Erythroblast (primary cell): ENCODE results near the gene TGM4.

ENCODE experiments used
- GATA1 ChIP-seq: IDR thresholded peaks from 2 replicates; pipeline ENCODE4 v1.6.1; 2011; ENCODE audit warnings: low read depth, mild to moderate bottlenecking, control low read depth, low read length, moderate library complexity
- POLR2A ChIP-seq: IDR thresholded peaks from 2 replicates; pipeline ENCODE4 v1.6.1; 2011; ENCODE audit warnings: mild to moderate bottlenecking, low read length

GRCh38 chr3:44960387-44961026 lies 86.1 kb downstream of the TGM4 start:
- TF ChIP-seq POLR2A (no peak), GATA1 (no peak)
